Subcutaneous preadipocyte (primary cell): ENCODE results near the gene ALG6. TPM values are rescaled to one million over a fixed set of nuclear protein-coding genes. Genes with fewer than 3 reads are reported as not detected.

Experiments
- small RNA-seq: library from RNA; depleted of rRNA; stranded (forward); fragments of <200 nt; gene quantifications from one replicate; pipeline ENCODE3, GENCODE V24; 2012
- total RNA-seq: library from RNA; depleted of rRNA; stranded (reverse); fragments of >200 nt; gene quantifications from 2 replicates; pipeline ENCODE4 v1.2.3, GENCODE V29; 2012

Gene ALG6
- 10.7 and 16.4 TPM in 2 replicates for total RNA-seq

GRCh38 chr1:63367215-63368103, at the start of gene ALG6:
Gene ALG6, plus strand, starts transcription at chr1:63367627. Its CDS starts 3,351 bp downstream, at chr1:63370978.

GRCh38 chr1:63322114-63322943, 45.1 kb upstream of the ALG6 start, which contains the start of gene FOXD3:
Gene FOXD3, plus strand, starts transcription at chr1:63322567. Its CDS starts 492 bp downstream, at chr1:63323059.

Small RNA genes lying within 50 kb of the gene (small RNA-seq; reads per million reads assigned to genes)
- gene MIR6068: not detected
- gene RF00019: not detected

Other genes starting within 250 kb of the ALG6 start
- gene FOXD3, start 45.1 kb upstream of the ALG6 start, total RNA-seq: not detected in 2 replicates
- gene ITGB3BP, start 155.6 kb downstream of the ALG6 start, total RNA-seq: 26.5 and 36.6 TPM in 2 replicates
- gene EFCAB7, start 155.9 kb downstream of the ALG6 start, total RNA-seq: 6.3 and 7.7 TPM in 2 replicates
- 50.2 and 55.9 TPM in 2 replicates for gene PGM1, start 225.8 kb downstream of the ALG6 start, total RNA-seq